Mucosa of gallbladder (tissue), 1 donor: Measurements from ENCODE around the gene ATP10A. TPM values are rescaled to one million over a fixed set of nuclear protein-coding genes. Genes with fewer than 3 reads are reported as not detected.

Source experiments
- DNase-seq: peaks from one replicate; pipeline ENCODE4 v3.0.0-alpha.2; 2020; ENCODE audit warnings: low spot score
- total RNA-seq: library from RNA; stranded (reverse); gene quantifications from one replicate; pipeline ENCODE4 v1.2.1, GENCODE V29; 2021
- donor health status: DM: no; HTN: no; CAD: no.

Gene ATP10A
- total RNA-seq, 1 donor from 2014 or later = 19.8 TPM

DNA sequence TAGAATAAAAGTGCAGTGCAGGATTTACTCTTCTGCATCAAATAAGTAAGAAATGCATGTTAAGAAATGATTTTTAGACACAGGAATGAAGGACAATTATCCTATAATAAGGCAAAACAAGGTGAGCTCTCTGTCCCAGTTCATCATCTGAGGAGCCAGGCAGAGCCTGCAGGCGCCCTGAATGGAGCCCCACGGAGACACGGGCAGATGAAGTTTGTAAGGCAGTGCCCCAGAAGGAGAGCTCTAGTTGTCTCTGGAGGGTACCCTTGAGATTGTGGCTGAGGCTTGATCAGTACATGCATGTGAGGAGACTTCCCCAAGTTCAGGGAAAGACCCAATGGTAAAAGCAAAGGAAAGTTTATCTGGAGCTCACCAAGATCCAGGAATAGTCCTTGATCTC lies 50.3 kb downstream of the ATP10A start:
- DNase-seq = no peak

DNA sequence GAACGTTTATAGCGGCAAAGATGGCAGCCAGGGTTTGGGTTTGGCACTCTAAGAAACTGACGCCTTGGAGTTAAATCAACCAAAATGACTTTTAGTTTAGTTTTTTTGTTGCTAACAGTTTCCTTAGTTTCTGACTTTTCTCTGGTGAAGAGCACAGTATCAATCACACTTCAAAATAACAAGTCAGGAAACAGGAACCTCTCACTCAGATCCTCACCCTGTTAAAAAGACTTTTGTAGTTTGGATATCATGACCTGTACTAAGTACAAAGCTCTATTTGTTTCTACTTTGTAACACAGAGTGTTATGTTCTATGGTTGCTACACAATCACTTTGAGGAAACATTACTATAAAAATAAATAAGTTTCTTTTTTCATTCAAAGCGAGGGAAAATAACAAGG lies 51.1 kb downstream of the ATP10A start:
- no peak for DNase-seq

GRCh38 chr15:25811481-25811906 lies 51.6 kb downstream of the ATP10A start:
- no peak for DNase-seq

GRCh38 chr15:25810631-25811091 lies 52.5 kb downstream of the ATP10A start:
- DNase-seq = no peak

DNA sequence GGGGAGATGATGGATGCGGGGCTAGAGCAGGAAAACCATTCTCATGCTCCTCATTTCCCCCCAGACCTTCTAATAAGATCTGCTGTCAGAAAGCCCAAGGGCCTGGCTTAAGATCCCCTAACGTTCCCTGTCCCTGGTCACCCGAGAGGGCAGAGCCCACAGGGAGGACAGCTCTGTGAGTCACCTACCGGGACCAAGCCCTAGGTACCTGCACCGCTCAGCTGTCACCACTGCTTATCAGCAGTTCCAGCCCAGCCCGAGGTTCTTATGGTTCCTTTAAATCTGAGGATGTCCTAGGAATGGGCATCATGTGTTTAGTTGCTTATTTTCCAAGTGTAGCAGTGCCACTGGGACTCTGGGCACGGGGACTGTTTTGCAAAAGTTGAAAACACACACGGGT lies 53.0 kb downstream of the ATP10A start:
- no peak for DNase-seq

DNA sequence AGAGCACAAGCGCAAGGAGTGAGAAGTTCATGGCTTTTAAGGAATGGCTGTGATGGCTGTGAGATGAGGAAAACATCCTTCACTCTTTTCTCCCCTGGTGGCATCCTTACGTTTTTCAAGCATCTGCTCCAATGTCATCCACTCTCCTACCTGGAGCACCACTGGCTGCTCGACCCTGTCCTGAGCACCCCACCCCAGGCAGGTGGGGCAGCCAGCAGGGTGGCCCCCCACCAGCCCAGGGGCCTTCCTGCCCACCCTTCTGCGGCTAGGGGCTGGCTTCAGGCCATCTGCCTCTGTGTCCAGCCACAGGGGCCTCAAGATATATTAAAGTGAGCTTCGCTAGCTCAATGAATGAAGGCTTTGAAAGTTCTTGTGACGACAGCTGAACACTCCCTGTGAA lies 56.1 kb downstream of the ATP10A start:
- DNase-seq = no peak

- DNase-seq = no peak
These were observed 58.1 kb downstream of the ATP10A start for GRCh38 chr15:25805031-25805430.

DNA sequence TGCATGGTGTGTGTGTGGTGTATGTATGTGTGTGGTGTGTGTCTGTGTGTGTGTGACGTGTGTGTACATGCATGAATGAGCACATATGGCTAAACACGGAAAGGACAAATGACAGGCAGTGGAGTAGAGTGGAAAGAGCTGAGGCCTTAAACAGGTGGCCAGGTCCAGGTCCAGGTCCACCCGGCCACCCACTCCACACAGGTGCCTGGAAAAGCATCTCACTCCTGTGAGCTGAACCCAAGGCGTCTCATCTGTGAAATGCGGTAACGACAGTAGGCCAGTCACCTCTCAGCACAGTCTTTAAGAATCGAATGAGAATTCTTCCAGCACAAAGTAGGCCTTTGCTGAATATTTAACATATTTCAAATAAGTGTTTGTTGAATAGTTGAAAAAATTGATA lies 58.7 kb downstream of the ATP10A start:
- DNase-seq = no peak

DNA sequence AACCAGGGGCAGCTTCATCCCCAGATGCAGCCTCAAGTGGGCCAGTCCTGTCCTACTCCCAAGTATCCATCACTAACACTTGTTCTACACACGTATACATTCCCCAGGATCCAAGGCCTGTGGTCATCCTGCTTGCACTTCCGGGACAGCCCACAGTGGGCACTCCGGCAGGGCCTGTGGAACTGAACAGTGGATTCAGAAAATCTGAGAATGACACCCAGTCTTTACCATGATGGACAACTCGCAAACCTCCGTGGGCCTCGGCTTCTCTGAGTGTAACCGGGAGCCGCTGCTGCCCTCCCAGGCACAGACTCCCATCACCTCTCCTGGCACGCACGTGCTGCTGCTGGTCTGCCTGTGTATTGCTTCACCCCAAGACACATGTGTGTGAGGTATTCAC lies 59.6 kb downstream of the ATP10A start:
- DNase-seq = no peak

DNA sequence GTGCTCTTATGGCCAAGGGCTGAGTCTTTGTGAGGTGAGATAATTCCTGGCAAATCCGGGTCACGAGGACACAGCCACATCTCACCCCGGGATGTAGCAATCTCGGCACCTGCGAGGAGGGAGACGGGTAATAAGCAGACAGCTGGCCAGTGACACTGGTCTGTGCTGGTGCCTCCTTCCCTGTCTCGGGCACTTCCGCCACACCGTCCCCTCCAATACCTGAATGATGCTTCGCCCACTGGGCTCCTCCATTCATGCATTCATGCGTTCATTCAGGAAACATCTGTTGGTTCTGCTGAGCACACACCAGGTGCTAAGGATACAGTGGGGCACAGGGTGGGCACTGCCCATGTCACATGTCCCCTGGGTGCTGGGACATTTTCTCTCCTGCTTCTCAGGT lies 60.1 kb downstream of the ATP10A start:
- no peak for DNase-seq

- DNase-seq = no peak
These were observed 60.8 kb downstream of the ATP10A start for GRCh38 chr15:25802285-25802830.

DNA sequence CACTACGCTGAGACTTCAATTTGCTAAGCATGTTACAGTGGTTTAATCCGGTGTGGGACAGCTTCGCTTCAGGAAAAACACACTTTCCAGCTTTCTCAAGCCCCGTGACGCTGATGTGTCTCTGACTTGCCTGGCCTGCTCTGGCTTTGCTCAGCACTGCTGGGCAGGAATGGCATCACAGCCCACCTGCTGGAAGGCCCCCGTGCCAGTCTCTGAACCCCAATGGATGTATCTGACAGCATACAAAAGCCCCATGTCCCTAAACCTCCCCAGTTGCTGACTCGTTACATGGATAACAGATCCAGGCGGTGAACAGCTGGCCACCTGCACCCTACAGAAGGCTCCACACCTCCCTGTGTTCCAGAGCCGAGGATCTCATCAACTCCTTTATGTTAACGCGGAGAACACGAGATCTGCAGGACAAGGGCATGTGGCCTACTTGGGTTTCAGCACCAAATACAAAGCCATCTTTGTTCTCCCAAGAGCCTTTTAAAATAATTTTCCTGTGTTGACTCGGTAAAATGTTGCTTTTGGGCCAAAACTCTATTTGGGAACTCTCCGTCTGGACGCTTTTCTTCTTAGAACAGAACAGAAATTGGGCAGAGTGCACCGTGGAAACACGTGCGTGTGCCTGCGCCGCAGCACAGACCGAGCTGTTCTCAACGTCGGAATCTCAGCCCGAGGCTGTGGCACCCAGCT lies 61.4 kb downstream of the ATP10A start:
- DNase-seq = no peak

DNA sequence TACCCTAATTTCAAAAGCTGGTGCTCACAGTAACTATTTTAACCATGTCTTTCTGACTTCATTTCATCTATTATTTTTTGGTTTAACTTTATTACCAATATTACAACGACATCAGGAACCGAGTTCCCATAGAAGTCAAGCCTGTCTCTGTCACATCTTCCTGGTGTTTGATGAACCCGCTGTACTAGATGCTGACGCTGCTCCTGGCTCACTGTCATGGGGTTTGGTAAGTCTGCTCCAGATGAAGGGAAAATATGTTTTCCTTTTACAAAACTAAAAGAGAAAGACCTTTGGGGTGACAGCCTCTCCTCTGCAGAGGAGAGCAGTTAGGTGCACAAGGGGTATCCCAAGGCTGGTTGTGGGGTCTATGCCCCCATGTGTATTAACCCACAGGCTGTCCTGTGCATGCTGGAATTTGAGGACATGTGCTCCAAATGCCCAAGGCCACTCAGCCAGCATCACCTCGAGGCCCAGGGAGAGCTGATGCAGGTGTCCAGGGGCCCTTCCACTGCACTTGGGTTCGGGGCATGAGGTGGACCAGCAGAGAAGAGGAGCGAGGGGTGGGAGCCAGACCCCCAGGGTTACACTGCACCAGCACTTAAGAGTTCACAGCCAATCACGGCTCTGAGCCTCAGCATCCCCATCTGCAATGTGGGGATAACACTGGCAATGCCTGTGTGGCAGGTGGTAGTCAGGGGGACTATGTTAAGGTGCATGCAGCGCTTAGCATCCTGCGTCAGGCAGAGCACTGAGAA lies 62.2 kb downstream of the ATP10A start:
- no peak for DNase-seq

DNA sequence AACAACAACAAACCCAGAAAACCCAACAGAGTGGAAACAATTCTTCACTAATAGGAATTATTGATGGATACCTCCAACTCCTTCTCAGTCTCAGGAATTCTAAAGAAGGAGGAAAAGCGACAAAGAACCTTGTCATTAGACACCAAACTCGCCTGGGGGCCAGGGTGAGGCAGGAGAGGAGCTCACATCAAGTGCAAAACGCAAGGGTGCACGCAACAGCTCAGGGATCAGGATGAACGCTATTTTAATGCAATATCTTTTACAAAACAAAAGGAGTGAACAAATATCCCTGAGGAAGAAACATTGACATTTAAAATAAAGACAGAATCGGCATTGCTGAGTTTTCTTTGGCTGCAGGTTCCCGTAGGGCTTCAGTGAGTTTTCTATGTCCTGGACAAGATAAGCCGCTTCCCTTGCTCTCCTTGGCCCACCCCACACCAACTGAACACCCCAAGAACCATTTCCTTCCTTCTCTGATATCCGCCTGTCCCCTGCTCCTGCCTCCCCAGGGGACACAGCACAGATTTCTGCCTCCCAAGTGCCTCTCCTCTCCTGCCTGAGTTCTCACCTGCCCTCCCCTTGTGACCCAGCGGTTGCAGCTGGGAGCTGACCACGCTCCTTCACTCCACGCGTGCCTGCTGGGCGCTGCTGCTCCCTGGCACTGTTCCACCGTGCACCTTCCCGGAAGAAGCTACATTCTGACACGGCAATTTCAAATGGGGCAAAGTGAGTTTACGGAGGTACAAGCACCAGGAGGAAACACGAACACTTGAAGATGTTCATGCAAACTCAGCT lies 63.0 kb downstream of the ATP10A start:
- no peak for DNase-seq

- no peak for DNase-seq
These were observed 64.9 kb downstream of the ATP10A start for GRCh38 chr15:25797936-25798901.

- DNase-seq = no peak
These were observed 65.6 kb downstream of the ATP10A start for GRCh38 chr15:25797511-25797935.

GRCh38 chr15:25797035-25797434 lies 66.1 kb downstream of the ATP10A start:
- no peak for DNase-seq

- no peak for DNase-seq
These were observed 66.7 kb downstream of the ATP10A start for GRCh38 chr15:25796395-25796794.

DNA sequence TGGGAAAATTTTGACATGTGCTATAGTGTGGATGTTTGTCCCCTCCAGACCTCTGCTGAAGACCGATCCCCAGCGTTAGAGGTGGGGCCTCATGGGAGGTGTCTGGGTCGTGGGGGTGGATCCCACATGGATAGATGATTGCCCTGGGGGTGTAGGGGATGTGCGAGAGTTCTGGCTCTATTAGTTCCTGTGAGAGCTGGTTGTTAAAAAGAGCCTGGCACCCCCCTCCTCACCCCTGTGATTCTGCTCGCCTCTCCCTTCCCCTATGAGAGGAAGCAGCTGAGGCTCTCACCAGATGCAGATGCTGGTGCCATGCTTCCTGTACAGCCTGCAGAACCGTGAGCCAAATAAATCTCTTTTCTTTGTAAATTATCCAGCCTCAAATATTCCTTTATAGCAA lies 67.4 kb downstream of the ATP10A start:
- no peak for DNase-seq

GRCh38 chr15:25795061-25795460 lies 68.1 kb downstream of the ATP10A start:
- no peak for DNase-seq
